Measurements from ENCODE around the gene MACROH2A1. TPM values are rescaled to one million over a fixed set of nuclear protein-coding genes. Genes with fewer than 3 reads are reported as not detected.

The MACROH2A1 gene
- 99.7 TPM for polyA plus RNA-seq (ENCODE audit: insufficient read length)

GRCh38 chr5:135398855-135399793, at the start of gene MACROH2A1:
TSS of gene MACROH2A1 (minus strand) at chr5:135399231. CDS start at chr5:135389093, 10,138 bp downstream.
- peak; percentile 91 for DNase-seq

GRCh38 chr5:135448071-135448739, 49.2 kb upstream of the MACROH2A1 start:
- DNase-seq, result no peak

GRCh38 chr5:135447298-135447929, 48.4 kb upstream of the MACROH2A1 start, which contains the start of gene DCANP1:
TSS of gene DCANP1 (minus strand) at chr5:135447348. CDS start at chr5:135447108, 240 bp downstream.
- no peak for DNase-seq

GRCh38 chr5:135446615-135447014, 47.6 kb upstream of the MACROH2A1 start:
- no peak for DNase-seq

GRCh38 chr5:135446206-135446605, 47.2 kb upstream of the MACROH2A1 start:
- no peak for DNase-seq

GRCh38 chr5:135445306-135445985, 46.4 kb upstream of the MACROH2A1 start:
- DNase-seq, result no peak

- DNase-seq, result no peak
These were observed 45.9 kb upstream of the MACROH2A1 start for GRCh38 chr5:135444881-135445280.

- DNase-seq, result no peak
These were observed 45.3 kb upstream of the MACROH2A1 start for GRCh38 chr5:135444360-135444759.

GRCh38 chr5:135443161-135443960, 44.3 kb upstream of the MACROH2A1 start:
- no peak for DNase-seq

- DNase-seq, result no peak
These were observed 43.6 kb upstream of the MACROH2A1 start for GRCh38 chr5:135442431-135443160.

- DNase-seq, result no peak
These were observed 42.9 kb upstream of the MACROH2A1 start for GRCh38 chr5:135441919-135442318.

- DNase-seq, result no peak
These were observed 42.4 kb upstream of the MACROH2A1 start for GRCh38 chr5:135441350-135441831.

- DNase-seq, result no peak
These were observed 41.9 kb upstream of the MACROH2A1 start for GRCh38 chr5:135440916-135441315.

- DNase-seq, result no peak
These were observed 40.5 kb upstream of the MACROH2A1 start for GRCh38 chr5:135439231-135440205.

GRCh38 chr5:135438636-135439221, 39.7 kb upstream of the MACROH2A1 start:
- no peak for DNase-seq

GRCh38 chr5:135437796-135438560, 38.9 kb upstream of the MACROH2A1 start:
- DNase-seq, result no peak

- no peak for DNase-seq
These were observed 38.4 kb upstream of the MACROH2A1 start for GRCh38 chr5:135437422-135437795.

GRCh38 chr5:135436951-135437418, 38.0 kb upstream of the MACROH2A1 start:
- DNase-seq, result no peak
